ENCODE data around the gene SMIM38.

SMIM38 gene

DNA sequence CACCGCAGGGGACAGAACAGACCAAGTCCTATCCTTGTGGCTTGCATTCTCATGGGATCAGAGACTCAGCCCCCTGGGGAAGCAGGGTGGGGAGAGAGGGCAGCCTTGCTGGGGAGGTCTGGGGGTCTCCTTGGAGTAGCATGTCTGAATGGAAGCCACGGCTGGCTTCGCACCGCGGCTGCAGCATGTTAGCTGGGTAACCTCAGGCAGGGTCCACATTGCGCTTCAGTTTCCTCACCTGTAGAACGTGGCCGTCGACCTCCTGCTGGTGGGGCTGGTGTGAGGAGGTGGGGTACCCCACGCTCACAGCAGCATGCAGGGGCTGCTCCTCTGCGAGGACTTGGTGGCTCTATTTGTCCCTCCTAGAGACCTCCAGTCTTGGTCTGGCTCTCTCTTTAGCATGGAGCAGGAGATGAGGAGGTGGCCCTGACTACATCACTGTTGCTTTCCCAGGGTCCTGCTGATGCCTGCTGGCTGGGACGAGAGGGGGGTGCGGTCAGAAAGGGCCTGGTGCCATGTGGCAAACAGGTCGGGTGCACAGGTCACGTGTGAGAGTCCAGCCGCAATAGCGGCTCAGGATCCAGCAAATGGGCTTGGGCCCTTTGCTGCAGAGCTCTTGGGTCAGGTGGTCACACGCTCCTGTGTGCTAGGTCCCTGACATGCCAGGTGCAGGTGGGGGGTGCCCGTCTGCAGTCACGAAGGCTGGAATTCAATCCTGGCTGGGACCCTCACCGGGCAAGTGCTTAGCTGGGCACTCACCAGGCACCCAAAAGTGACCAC lies 35.4 kb upstream of the SMIM38 start:
- Histone ChIP-seq H3K27ac (no peak overlapping the region), H3K36me3 (replicated peaks) (no peaks in the 10 kb centered on the region), H3K27me3 (replicated peaks) (no peaks in the 10 kb centered on the region), H3K4me3 (ENCODE audit: low read depth, low read length) (no peak overlapping the region)
- no peak for DNase-seq
- in situ Hi-C loops (cut with HindIII; ENCODE audit: low pct_ligation_motif_present, low sequenced_read_pairs), result loop anchor here (25.0 kb wide), 1 partner anchor 542 kb away; no protein-coding TSS in a partner anchor
- TF ChIP-seq, protein P1, sequence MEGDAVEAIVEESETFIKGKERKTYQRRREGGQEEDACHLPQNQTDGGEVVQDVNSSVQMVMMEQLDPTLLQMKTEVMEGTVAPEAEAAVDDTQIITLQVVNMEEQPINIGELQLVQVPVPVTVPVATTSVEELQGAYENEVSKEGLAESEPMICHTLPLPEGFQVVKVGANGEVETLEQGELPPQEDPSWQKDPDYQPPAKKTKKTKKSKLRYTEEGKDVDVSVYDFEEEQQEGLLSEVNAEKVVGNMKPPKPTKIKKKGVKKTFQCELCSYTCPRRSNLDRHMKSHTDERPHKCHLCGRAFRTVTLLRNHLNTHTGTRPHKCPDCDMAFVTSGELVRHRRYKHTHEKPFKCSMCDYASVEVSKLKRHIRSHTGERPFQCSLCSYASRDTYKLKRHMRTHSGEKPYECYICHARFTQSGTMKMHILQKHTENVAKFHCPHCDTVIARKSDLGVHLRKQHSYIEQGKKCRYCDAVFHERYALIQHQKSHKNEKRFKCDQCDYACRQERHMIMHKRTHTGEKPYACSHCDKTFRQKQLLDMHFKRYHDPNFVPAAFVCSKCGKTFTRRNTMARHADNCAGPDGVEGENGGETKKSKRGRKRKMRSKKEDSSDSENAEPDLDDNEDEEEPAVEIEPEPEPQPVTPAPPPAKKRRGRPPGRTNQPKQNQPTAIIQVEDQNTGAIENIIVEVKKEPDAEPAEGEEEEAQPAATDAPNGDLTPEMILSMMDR (IDR thresholded peaks at IDR 0.05; ENCODE audit: low read depth, low read length, missing control alignments), result no peak

DNA sequence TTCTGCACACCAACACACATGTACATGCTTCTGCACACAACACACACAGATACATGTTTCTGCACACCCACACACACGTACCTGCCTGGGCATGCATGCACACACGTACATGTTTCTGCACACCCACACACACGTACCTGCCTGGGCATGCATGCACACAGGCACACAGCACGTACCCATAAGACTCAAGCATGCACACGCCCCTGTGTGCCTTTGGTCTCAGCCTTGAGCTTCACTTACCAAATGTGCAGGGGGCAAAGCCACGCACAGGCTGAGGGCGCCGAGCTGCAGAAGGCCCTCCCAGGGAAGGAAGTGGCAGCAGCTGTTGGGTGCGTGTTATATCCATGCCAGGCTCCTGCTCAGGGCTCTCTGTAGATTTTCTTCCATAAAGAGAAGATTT lies 34.7 kb upstream of the SMIM38 start:
- in situ Hi-C loops (cut with HindIII; ENCODE audit: low pct_ligation_motif_present, low sequenced_read_pairs), result loop anchor here (25.0 kb wide), 1 partner anchor 541 kb away; no protein-coding TSS in a partner anchor
- TF ChIP-seq, protein P1 (IDR thresholded peaks at IDR 0.05; ENCODE audit: low read depth, low read length, missing control alignments), result no peak
- Histone ChIP-seq H3K27ac (no peak overlapping the region), H3K27me3 (replicated peaks) (no peaks in the 10 kb centered on the region), H3K36me3 (replicated peaks) (no peaks in the 10 kb centered on the region), H3K4me3 (ENCODE audit: low read depth, low read length) (no peak overlapping the region)
- DNase-seq, result no peak

DNA sequence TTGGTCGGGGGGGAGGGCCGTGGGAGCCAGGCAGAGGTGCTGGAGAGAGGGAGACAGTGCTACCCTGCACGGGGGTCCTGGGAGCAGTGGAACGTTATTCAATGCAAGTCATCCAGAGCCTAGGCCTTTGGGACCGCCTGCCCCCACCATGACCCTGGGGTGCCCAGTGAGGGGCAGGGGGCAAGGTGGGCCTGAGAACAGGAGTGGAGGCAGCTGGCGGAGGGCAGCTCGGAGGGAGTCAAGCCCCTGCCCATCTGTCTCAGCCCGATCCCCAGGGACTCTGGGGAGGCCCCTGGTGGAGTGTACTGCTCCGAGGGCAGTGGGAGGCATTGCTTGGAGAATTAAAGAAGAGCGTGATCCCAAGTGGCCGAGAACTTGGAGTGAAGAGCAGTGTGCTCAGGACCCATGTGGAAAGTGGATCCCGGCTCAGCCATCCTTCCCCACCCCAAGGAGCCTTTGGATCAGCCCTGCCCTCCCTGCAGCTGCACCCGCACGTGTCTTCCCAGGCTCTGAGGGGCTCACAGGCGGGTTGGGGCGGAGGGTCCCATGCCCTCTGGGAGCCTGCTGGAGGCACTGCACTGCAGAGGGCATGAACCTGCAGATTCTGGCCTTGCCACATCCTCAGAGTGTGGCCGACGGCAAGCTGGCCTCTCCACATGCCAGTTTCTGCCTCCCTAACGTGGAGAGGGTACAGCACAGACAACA lies 34.0 kb upstream of the SMIM38 start:
- H3K27ac ChIP-seq, result no peak overlapping the region
- no peak overlapping the region for H3K4me3 ChIP-seq (ENCODE audit: low read depth, low read length)

DNA sequence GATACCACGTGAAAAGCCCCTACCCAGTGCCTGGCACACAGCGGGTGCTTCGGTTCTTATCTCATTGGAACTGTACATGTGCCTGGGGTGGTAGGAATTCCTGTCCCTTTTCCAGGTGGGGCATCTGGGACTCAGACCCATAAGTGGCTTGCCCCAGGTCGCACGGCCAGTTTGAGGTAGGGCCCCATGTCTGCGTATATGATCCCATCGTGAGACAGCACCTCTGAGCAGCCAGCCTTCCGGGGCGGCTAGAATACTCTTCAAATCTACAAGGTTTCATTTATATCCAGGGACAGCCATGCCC lies 33.5 kb upstream of the SMIM38 start:
- Histone ChIP-seq H3K36me3 (replicated peaks) (no peaks in the 10 kb centered on the region), H3K27ac (no peak overlapping the region), H3K27me3 (replicated peaks) (no peaks in the 10 kb centered on the region), H3K4me3 (ENCODE audit: low read depth, low read length) (no peak overlapping the region)
- TF ChIP-seq, protein P1 (IDR thresholded peaks at IDR 0.05; ENCODE audit: low read depth, low read length, missing control alignments), result no peak
- in situ Hi-C loops (cut with HindIII; ENCODE audit: low pct_ligation_motif_present, low sequenced_read_pairs), result loop anchor here (25.0 kb wide), 1 partner anchor 540 kb away; no protein-coding TSS in a partner anchor
- DNase-seq, result no peak

More for the DNA sequence above, 34.0 kb upstream of the SMIM38 start:
- TF ChIP-seq, protein P1 (IDR thresholded peaks at IDR 0.05; ENCODE audit: low read depth, low read length, missing control alignments), result no peak
- Histone ChIP-seq H3K36me3 (replicated peaks) (no peaks in the 10 kb centered on the region), H3K27me3 (replicated peaks) (no peaks in the 10 kb centered on the region)
- in situ Hi-C loops (cut with HindIII; ENCODE audit: low pct_ligation_motif_present, low sequenced_read_pairs), result loop anchor here (25.0 kb wide), 1 partner anchor 541 kb away; no protein-coding TSS in a partner anchor
- no peak for DNase-seq

DNA sequence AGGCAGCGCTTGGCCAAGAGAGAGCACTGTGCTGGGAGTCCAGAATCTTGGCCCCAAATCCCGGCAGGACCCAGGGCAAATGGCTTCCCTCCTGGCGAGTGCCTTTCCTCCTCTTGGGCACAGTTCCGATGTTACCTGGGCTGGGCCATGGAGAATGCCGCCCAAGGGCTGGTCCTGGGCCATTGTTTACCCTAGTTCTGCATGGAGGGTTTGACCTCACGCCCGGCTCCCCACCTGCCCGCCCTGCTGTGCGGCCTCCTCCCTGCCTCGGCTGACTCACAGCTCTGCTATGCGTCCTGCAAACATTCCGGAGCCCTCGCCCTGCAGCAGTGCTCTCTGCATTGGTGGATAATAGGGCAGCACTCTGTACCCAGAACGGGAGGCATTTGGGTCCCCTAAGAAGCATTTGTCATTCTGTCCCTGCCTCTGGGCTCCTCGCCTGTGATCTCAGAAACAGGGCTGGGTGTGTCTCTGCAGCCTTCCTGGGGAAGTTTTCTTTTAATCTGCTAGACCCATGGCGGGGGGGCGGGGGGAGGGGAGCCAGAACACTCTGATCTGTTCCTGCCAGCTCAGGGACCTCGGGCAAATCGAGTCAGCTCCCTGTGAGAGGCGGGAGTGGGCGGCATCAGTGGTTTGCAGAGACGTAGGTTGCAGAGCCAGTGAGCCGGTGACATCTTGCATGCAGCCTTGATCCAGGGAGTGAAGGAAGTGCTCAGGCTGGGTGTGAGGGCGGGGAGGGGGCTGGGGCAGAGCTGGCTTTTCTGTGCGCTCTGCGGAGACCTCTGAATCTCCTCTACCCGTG lies 32.9 kb upstream of the SMIM38 start:
- DNase-seq, result peak; percentile 58

More for the DNA sequence above, 32.9 kb upstream of the SMIM38 start:
- Histone ChIP-seq H3K36me3 (replicated peaks) (no peaks in the 10 kb centered on the region), H3K4me3 (ENCODE audit: low read depth, low read length) (peak overlapping the region; percentile 5), H3K27ac (no peak overlapping the region), H3K27me3 (replicated peaks) (no peaks in the 10 kb centered on the region)
- in situ Hi-C loops (cut with HindIII; ENCODE audit: low pct_ligation_motif_present, low sequenced_read_pairs), result loop anchor here (25.0 kb wide), 1 partner anchor 539 kb away; no protein-coding TSS in a partner anchor
- TF ChIP-seq, protein P1 (IDR thresholded peaks at IDR 0.05; ENCODE audit: low read depth, low read length, missing control alignments), result no peak
